Uterus (tissue), 2 donors: ENCODE results near the gene MOB3C.

Experiments used
- POLR2A ChIP-seq, 2 donors: fragments of 450-650 bp; IDR thresholded peaks; one replicate each; pipeline ENCODE4 v1.6.1; 2016; ENCODE audit warnings: antibody characterized with exemption in 2 of 2, mild to moderate bottlenecking in 1 of 2, moderate library complexity in 1 of 2
- TF ChIP-seq, protein P1 (sequence below), 4 experiments: fragments of 200-600 bp in 2 of 4; fragments of 450-650 bp in 2 of 4; sonication (generic) in 2 of 4; IDR thresholded peaks; one replicate each; pipeline ENCODE4 v1.5.1; 2016 to 2019; ENCODE audit warnings: antibody characterized with exemption in 4 of 4, mild to moderate bottlenecking in 2 of 4, moderate library complexity in 1 of 4

DNA sequence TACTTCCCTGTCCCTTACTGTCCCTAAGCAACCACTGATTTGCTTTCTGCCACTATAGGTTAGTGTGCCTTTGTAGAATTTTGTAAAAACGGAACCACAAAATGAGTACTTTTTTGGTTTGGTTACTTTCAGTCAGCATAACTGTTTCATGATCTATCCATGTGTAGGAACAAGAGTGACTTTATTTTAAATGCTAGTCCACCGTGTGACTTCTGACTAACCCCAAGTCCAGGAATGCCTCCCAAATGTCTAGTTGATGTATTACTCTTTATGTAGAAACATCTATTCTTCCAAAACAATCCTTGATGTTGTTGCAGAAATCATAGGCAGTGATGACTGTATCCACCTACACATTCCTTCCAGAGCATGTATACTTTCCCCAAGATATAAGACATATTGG lies 30.2 kb upstream of the MOB3C start:
- TF ChIP-seq, protein P1, sequence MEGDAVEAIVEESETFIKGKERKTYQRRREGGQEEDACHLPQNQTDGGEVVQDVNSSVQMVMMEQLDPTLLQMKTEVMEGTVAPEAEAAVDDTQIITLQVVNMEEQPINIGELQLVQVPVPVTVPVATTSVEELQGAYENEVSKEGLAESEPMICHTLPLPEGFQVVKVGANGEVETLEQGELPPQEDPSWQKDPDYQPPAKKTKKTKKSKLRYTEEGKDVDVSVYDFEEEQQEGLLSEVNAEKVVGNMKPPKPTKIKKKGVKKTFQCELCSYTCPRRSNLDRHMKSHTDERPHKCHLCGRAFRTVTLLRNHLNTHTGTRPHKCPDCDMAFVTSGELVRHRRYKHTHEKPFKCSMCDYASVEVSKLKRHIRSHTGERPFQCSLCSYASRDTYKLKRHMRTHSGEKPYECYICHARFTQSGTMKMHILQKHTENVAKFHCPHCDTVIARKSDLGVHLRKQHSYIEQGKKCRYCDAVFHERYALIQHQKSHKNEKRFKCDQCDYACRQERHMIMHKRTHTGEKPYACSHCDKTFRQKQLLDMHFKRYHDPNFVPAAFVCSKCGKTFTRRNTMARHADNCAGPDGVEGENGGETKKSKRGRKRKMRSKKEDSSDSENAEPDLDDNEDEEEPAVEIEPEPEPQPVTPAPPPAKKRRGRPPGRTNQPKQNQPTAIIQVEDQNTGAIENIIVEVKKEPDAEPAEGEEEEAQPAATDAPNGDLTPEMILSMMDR (IDR thresholded peaks at IDR 0.05): no peak
- TF ChIP-seq POLR2A (IDR thresholded peaks at IDR 0.05): no peak
